GM19023 (cell line): ENCODE data around the gene COL4A2.
"Not testable (repeated sequence)": the region's sequence is repeated elsewhere in the genome, so short reads cannot be mapped to it uniquely, and the experiment has no call there.

Experiments used
- ATAC-seq: cut with Tn5 transposase; IDR thresholded peaks from one replicate; pipeline ENCODE4 v1.9.1; 2021; ENCODE audit warnings: mild to moderate bottlenecking, moderate library complexity; ENCODE audit not compliant: unreplicated experiment

Gene COL4A2

GRCh38 chr13:110484290-110485048 is 177.4 kb downstream of the COL4A2 start:
- no peak for ATAC-seq

GRCh38 chr13:110485604-110486003 is 178.5 kb downstream of the COL4A2 start:
- no peak for ATAC-seq

- no peak for ATAC-seq
Measured at GRCh38 chr13:110486061-110486715, 179.1 kb downstream of the COL4A2 start.

GRCh38 chr13:110486880-110487279 is 179.8 kb downstream of the COL4A2 start:
- ATAC-seq: not testable (repeated sequence)

GRCh38 chr13:110490009-110490770 is 183.1 kb downstream of the COL4A2 start:
- no peak for ATAC-seq

- ATAC-seq: no peak
Measured at GRCh38 chr13:110491869-110492678, 185.0 kb downstream of the COL4A2 start.

GRCh38 chr13:110492679-110493593 is 185.9 kb downstream of the COL4A2 start:
- no peak for ATAC-seq

GRCh38 chr13:110493613-110494012 is 186.5 kb downstream of the COL4A2 start:
- no peak for ATAC-seq

GRCh38 chr13:110495376-110495775 is 188.3 kb downstream of the COL4A2 start:
- no peak for ATAC-seq

- ATAC-seq: no peak
Measured at GRCh38 chr13:110495881-110496280, 188.8 kb downstream of the COL4A2 start.

GRCh38 chr13:110496281-110496680 is 189.2 kb downstream of the COL4A2 start:
- no peak for ATAC-seq

GRCh38 chr13:110497003-110497402 is 189.9 kb downstream of the COL4A2 start:
- ATAC-seq: no peak

- ATAC-seq: not testable (repeated sequence)
Measured at GRCh38 chr13:110497896-110498295, 190.8 kb downstream of the COL4A2 start.

- ATAC-seq: no peak
Measured at GRCh38 chr13:110498327-110498726, 191.2 kb downstream of the COL4A2 start.

GRCh38 chr13:110498765-110499164 is 191.7 kb downstream of the COL4A2 start:
- no peak for ATAC-seq

GRCh38 chr13:110499621-110500281 is 192.7 kb downstream of the COL4A2 start:
- ATAC-seq: no peak

GRCh38 chr13:110500341-110500740 is 193.3 kb downstream of the COL4A2 start:
- ATAC-seq: no peak

- ATAC-seq: no peak
Measured at GRCh38 chr13:110501188-110501587, 194.1 kb downstream of the COL4A2 start.
